ENCODE results near the gene TTLL5. TPM values are rescaled to one million over a fixed set of nuclear protein-coding genes. Genes with fewer than 3 reads are reported as not detected.

The TTLL5 gene
- total RNA-seq, 2 experiments from 2014 or later, result 27.3 to 38.6 TPM

- CTCF ChIA-PET, result interaction anchor here (0.7 kb wide), 1 partner anchor 105 kb away, joined by 3 read pairs; no protein-coding TSS in a partner anchor
- no peak overlapping the region for H3K27ac Mint-ChIP-seq
- H3K4me3 Mint-ChIP-seq, result no peak overlapping the region
- POLR2A ChIA-PET, result no interaction called here
- peaks cover 6% of the 10 kb centered on the region for H3K4me1 Mint-ChIP-seq
- intact Hi-C loops (cut with DNase I, micrococcal nuclease), result no loop called here
- H3K9me3 Mint-ChIP-seq (ENCODE audit: low read depth), result no peaks in the 10 kb centered on the region
- no peaks in the 10 kb centered on the region for H3K27me3 Mint-ChIP-seq
- no peak for DNase-seq
- H3K36me3 Mint-ChIP-seq (ENCODE audit: low read depth), result peaks cover 19% of the 10 kb centered on the region
- no peak for ATAC-seq
These were observed 162.3 kb downstream of the TTLL5 start for GRCh38 chr14:75823334-75823733.

DNA sequence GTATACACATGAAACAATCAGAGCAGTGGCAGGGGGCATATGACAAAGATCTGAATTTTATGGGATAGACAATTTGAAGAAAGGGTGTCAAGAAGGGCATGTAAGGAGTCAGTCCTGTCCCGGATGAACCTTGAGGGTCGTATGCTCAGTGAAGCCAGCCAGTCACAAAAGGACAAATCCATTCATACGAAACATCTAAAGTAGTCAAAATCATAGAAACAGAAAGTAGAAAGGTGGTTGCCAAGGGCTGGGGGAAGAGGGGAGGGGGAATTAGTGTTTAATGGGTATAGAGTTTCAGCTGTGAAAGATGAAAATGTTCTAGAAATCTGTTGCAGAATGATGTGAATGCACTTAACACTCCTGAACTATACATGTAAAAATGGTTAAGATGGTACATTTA is 163.3 kb downstream of the TTLL5 start:
- POLR2A ChIA-PET, result interaction anchor here (0.6 kb wide), 1 partner anchor 105 kb away, joined by 6 read pairs; no protein-coding TSS in a partner anchor
- peaks cover 6% of the 10 kb centered on the region for H3K4me1 Mint-ChIP-seq
- CTCF ChIA-PET, result no interaction called here
- peaks cover 19% of the 10 kb centered on the region for H3K36me3 Mint-ChIP-seq (ENCODE audit: low read depth)
- no peak overlapping the region for H3K4me3 Mint-ChIP-seq
- no peaks in the 10 kb centered on the region for H3K27me3 Mint-ChIP-seq
- no peak overlapping the region for H3K27ac Mint-ChIP-seq
- DNase-seq (no peak), ATAC-seq (peak; percentile 19)
- intact Hi-C loops (cut with DNase I, micrococcal nuclease), result no loop called here
- no peaks in the 10 kb centered on the region for H3K9me3 Mint-ChIP-seq (ENCODE audit: low read depth)

- no peak overlapping the region for H3K27ac Mint-ChIP-seq
- H3K4me1 Mint-ChIP-seq, result peaks cover 8% of the 10 kb centered on the region
- DNase-seq (no peak), ATAC-seq (no peak)
- no peak overlapping the region for H3K4me3 Mint-ChIP-seq
- H3K27me3 Mint-ChIP-seq, result no peaks in the 10 kb centered on the region
- intact Hi-C loops (cut with DNase I, micrococcal nuclease), result no loop called here
- H3K36me3 Mint-ChIP-seq (ENCODE audit: low read depth), result peaks cover 19% of the 10 kb centered on the region
- no peaks in the 10 kb centered on the region for H3K9me3 Mint-ChIP-seq (ENCODE audit: low read depth)
- POLR2A ChIA-PET, result no interaction called here
- CTCF ChIA-PET, result interaction anchor here (0.9 to 3.0 kb wide), 2 partner anchors 14 to 82 kb away, joined by 3 to 9 read pairs; no protein-coding TSS in a partner anchor
These were observed 164.1 kb downstream of the TTLL5 start for GRCh38 chr14:75825147-75825592.

DNA sequence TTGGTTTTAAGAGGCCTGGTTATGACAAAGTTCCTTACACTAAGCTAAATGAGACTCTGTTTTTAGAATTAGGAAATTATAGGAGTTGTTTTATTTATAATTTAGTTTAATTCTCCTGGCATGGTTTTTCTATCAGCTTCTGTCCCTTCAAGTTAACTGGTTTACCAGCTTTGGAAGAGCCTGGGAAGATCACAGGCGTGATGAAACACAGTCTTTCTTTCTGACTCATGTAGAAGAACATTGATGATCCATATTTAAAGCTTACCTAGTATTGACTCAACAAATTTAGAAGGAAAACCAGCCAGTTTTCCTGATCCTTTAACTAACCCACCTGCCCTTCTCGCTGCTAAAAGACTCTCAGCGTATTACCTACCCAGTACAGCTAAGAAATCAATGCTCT is 165.6 kb downstream of the TTLL5 start:
- no peaks in the 10 kb centered on the region for H3K27me3 Mint-ChIP-seq
- intact Hi-C loops (cut with DNase I, micrococcal nuclease), result no loop called here
- peaks cover 12% of the 10 kb centered on the region for H3K36me3 Mint-ChIP-seq (ENCODE audit: low read depth)
- POLR2A ChIA-PET, result no interaction called here
- H3K9me3 Mint-ChIP-seq (ENCODE audit: low read depth), result no peaks in the 10 kb centered on the region
- no peak overlapping the region for H3K4me3 Mint-ChIP-seq
- CTCF ChIA-PET, result interaction anchor here (0.9 to 3.0 kb wide), 2 partner anchors 55 to 80 kb away, joined by 3 to 9 read pairs; no protein-coding TSS in a partner anchor
- DNase-seq, result no peak
- H3K4me1 Mint-ChIP-seq, result peaks cover 14% of the 10 kb centered on the region
- no peak for ATAC-seq
- H3K27ac Mint-ChIP-seq, result no peak overlapping the region

DNA sequence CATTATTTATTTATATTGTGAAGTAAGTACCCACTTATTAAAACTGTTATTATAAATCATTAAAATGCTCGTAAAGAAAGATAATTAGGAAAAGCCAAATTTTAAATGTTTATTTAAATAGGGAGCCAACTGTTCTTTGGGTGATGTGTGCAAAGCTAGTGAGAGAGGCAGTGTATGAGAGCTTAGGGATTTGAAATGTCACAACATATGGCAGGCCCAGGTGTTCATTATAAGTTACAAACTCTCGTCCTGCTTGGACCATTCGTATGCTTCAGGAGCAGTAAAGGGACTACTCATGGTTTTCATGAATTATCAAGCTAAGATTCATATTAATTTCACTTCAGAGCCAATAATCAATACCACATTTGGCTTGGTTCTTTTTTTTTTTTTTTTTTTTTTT is 166.3 kb downstream of the TTLL5 start:
- peaks cover 21% of the 10 kb centered on the region for H3K4me1 Mint-ChIP-seq
- POLR2A ChIA-PET, result no interaction called here
- intact Hi-C loops (cut with DNase I, micrococcal nuclease), result no loop called here
- ATAC-seq, result no peak
- no peak for DNase-seq
- no peaks in the 10 kb centered on the region for H3K9me3 Mint-ChIP-seq (ENCODE audit: low read depth)
- H3K27me3 Mint-ChIP-seq, result no peaks in the 10 kb centered on the region
- CTCF ChIA-PET, result interaction anchor here (3.0 kb wide), 1 partner anchor 80 kb away, joined by 9 read pairs; no protein-coding TSS in a partner anchor
- no peak overlapping the region for H3K4me3 Mint-ChIP-seq
- no peak overlapping the region for H3K27ac Mint-ChIP-seq
- H3K36me3 Mint-ChIP-seq (ENCODE audit: low read depth), result peaks cover 12% of the 10 kb centered on the region

- Mint-ChIP-seq H3K27me3 (no peaks in the 10 kb centered on the region), H3K36me3 (ENCODE audit: low read depth) (peaks cover 12% of the 10 kb centered on the region), H3K9me3 (ENCODE audit: low read depth) (no peaks in the 10 kb centered on the region), H3K4me3 (no peak overlapping the region), H3K27ac (no peak overlapping the region), H3K4me1 (peaks cover 23% of the 10 kb centered on the region)
- POLR2A ChIA-PET, result no interaction called here
- CTCF ChIA-PET, result interaction anchor here (1.3 kb wide), 1 partner anchor 26 kb away, joined by 3 read pairs; no protein-coding TSS in a partner anchor
- ATAC-seq, result no peak
- intact Hi-C loops (cut with DNase I, micrococcal nuclease), result no loop called here
- no peak for DNase-seq
These were observed 168.3 kb downstream of the TTLL5 start for GRCh38 chr14:75829316-75829715.

DNA sequence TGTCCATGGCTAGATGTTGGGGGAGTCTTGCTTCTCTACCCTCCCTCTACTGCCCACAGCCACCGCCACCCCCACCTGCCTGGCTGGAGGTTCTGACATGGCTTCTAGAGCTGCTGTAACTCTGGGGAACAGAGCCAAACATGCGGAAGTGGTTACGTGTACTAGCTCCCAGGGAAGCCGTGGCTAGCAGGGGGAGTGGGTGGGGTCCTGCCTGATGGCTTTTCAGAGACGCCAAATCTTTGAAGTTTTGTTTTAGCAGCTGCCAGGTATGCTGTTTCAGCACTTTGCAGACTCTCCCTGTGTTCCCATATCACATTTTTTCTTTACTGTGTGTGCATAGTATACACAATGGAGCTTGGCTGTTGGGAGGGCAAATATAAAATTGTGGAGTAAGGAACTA is 170.4 kb downstream of the TTLL5 start:
- H3K36me3 Mint-ChIP-seq (ENCODE audit: low read depth), result peaks cover 14% of the 10 kb centered on the region
- ChIA-PET POLR2A (no interaction called here), CTCF (interaction anchor here (0.7 to 1.6 kb wide), 3 partner anchors 55 to 254 kb away, joined by 3 to 5 read pairs (median 3); no protein-coding TSS in a partner anchor)
- no peaks in the 10 kb centered on the region for H3K9me3 Mint-ChIP-seq (ENCODE audit: low read depth)
- peaks cover 22% of the 10 kb centered on the region for H3K4me1 Mint-ChIP-seq
- H3K27ac Mint-ChIP-seq, result peak overlapping the region; percentile 67
- peak; percentile 47 for DNase-seq
- intact Hi-C loops (cut with DNase I, micrococcal nuclease), result no loop called here
- ATAC-seq, result peak; percentile 61
- H3K4me3 Mint-ChIP-seq, result no peak overlapping the region
- H3K27me3 Mint-ChIP-seq, result no peaks in the 10 kb centered on the region

- Mint-ChIP-seq H3K27ac (no peak overlapping the region), H3K4me1 (peaks cover 22% of the 10 kb centered on the region), H3K36me3 (ENCODE audit: low read depth) (peaks cover 14% of the 10 kb centered on the region), H3K9me3 (ENCODE audit: low read depth) (no peaks in the 10 kb centered on the region), H3K4me3 (no peak overlapping the region), H3K27me3 (no peaks in the 10 kb centered on the region)
- intact Hi-C loops (cut with DNase I, micrococcal nuclease), result no loop called here
- ATAC-seq (peak; percentile 49), DNase-seq (no peak)
- POLR2A ChIA-PET, result no interaction called here
- CTCF ChIA-PET, result interaction anchor here (0.5 to 1.6 kb wide), 4 partner anchors 75 to 255 kb away, joined by 3 to 5 read pairs (median 3); no protein-coding TSS in a partner anchor
These were observed 170.9 kb downstream of the TTLL5 start for GRCh38 chr14:75831952-75832351.

- ATAC-seq (no peak), DNase-seq (no peak)
- no peaks in the 10 kb centered on the region for H3K9me3 Mint-ChIP-seq (ENCODE audit: low read depth)
- H3K27ac Mint-ChIP-seq, result peak overlapping the region; percentile 23
- POLR2A ChIA-PET, result no interaction called here
- intact Hi-C loops (cut with DNase I, micrococcal nuclease), result no loop called here
- CTCF ChIA-PET, result interaction anchor here (1.0 to 1.6 kb wide), 3 partner anchors 74 to 255 kb away, joined by 3 to 5 read pairs (median 3); no protein-coding TSS in a partner anchor
- H3K4me3 Mint-ChIP-seq, result no peak overlapping the region
- no peaks in the 10 kb centered on the region for H3K27me3 Mint-ChIP-seq
- peaks cover 22% of the 10 kb centered on the region for H3K4me1 Mint-ChIP-seq
- H3K36me3 Mint-ChIP-seq (ENCODE audit: low read depth), result peaks cover 14% of the 10 kb centered on the region
These were observed 171.7 kb downstream of the TTLL5 start for GRCh38 chr14:75832621-75833297.

- no peak for DNase-seq
- ChIA-PET POLR2A (no interaction called here), CTCF (interaction anchor here (1.0 to 1.6 kb wide), 3 partner anchors 29 to 256 kb away, joined by 3 to 5 read pairs (median 3); no protein-coding TSS in a partner anchor)
- H3K4me1 Mint-ChIP-seq, result peaks cover 22% of the 10 kb centered on the region
- intact Hi-C loops (cut with DNase I, micrococcal nuclease), result no loop called here
- peak overlapping the region; percentile 23 for H3K27ac Mint-ChIP-seq
- H3K4me3 Mint-ChIP-seq, result no peak overlapping the region
- peaks cover 15% of the 10 kb centered on the region for H3K36me3 Mint-ChIP-seq (ENCODE audit: low read depth)
- H3K27me3 Mint-ChIP-seq, result no peaks in the 10 kb centered on the region
- ATAC-seq, result no peak
- H3K9me3 Mint-ChIP-seq (ENCODE audit: low read depth), result peaks cover under 1% of the 10 kb centered on the region
These were observed 172.4 kb downstream of the TTLL5 start for GRCh38 chr14:75833326-75834020.

- DNase-seq, result no peak
- POLR2A ChIA-PET, result no interaction called here
- intact Hi-C loops (cut with DNase I, micrococcal nuclease), result no loop called here
These were observed 174.2 kb downstream of the TTLL5 start for GRCh38 chr14:75835156-75835725.

More at GRCh38 chr14:75835156-75835725, 174.2 kb downstream of the TTLL5 start:
- Mint-ChIP-seq H3K27me3 (no peaks in the 10 kb centered on the region), H3K4me3 (no peak overlapping the region), H3K4me1 (peaks cover 20% of the 10 kb centered on the region), H3K36me3 (ENCODE audit: low read depth) (peaks cover 30% of the 10 kb centered on the region), H3K27ac (no peak overlapping the region), H3K9me3 (ENCODE audit: low read depth) (peaks cover 10% of the 10 kb centered on the region)
- CTCF ChIA-PET, result interaction anchor here (1.1 kb wide), 1 partner anchor 126 kb away, joined by 3 read pairs; no protein-coding TSS in a partner anchor
- ATAC-seq, result no peak

Measured in activated CD4-positive, alpha-beta T cell treated with anti-CD3 and anti-CD28 coated beads for 36 hours (primary cell).